Measurements from ENCODE around the gene CLASP1. TPM values are rescaled to one million over a fixed set of nuclear protein-coding genes. Genes with fewer than 3 reads are reported as not detected.
"Not testable (repeated sequence)": the region's sequence is repeated elsewhere in the genome, so short reads cannot be mapped to it uniquely, and the experiment has no call there.

Gene CLASP1
- total RNA-seq, 1 donor from 2014 or later: 60.1 TPM

- Histone ChIP-seq H3K36me3 (peaks cover 3% of the 10 kb centered on the region), H3K27me3 (ENCODE audit: low read depth) (peaks cover 17% of the 10 kb centered on the region), H3K9me3 (replicated peaks) (no peaks in the 10 kb centered on the region), H3K4me3 (no peak overlapping the region), H3K27ac (replicated peaks) (no peak overlapping the region), H3K4me1 (no peaks in the 10 kb centered on the region)
- intact Hi-C loops (cut with micrococcal nuclease): no loop called here
- no peak for TF ChIP-seq CTCF (IDR thresholded peaks at IDR 0.05; ENCODE audit: borderline replicate concordance)
- no peak for DNase-seq
Measured at GRCh38 chr2:121333231-121333630, 316.0 kb downstream of the CLASP1 start.

GRCh38 chr2:121331324-121331723 lies 317.9 kb downstream of the CLASP1 start:
- H3K4me3 ChIP-seq; intact Hi-C loops (cut with micrococcal nuclease); DNase-seq; H3K36me3 ChIP-seq; H3K27ac ChIP-seq (replicated peaks); H3K9me3 ChIP-seq (replicated peaks); H3K4me1 ChIP-seq: not testable (repeated sequence)
- H3K27me3 ChIP-seq (ENCODE audit: low read depth): peaks cover 17% of the 10 kb centered on the region

GRCh38 chr2:121330921-121331320 lies 318.3 kb downstream of the CLASP1 start:
- no peak for DNase-seq
- intact Hi-C loops (cut with micrococcal nuclease): no loop called here
- no peaks in the 10 kb centered on the region for H3K9me3 ChIP-seq (replicated peaks)
- H3K27ac ChIP-seq (replicated peaks): no peak overlapping the region
- H3K4me1 ChIP-seq: no peaks in the 10 kb centered on the region
- no peak for TF ChIP-seq CTCF (IDR thresholded peaks at IDR 0.05; ENCODE audit: borderline replicate concordance)
- no peak overlapping the region for H3K4me3 ChIP-seq
- peaks cover 17% of the 10 kb centered on the region for H3K27me3 ChIP-seq (ENCODE audit: low read depth)
- no peaks in the 10 kb centered on the region for H3K36me3 ChIP-seq

GRCh38 chr2:121329786-121330185 lies 319.5 kb downstream of the CLASP1 start:
- no peak for TF ChIP-seq CTCF (IDR thresholded peaks at IDR 0.05; ENCODE audit: borderline replicate concordance)
- H3K9me3 ChIP-seq (replicated peaks): no peaks in the 10 kb centered on the region
- H3K4me1 ChIP-seq: no peaks in the 10 kb centered on the region
- H3K27ac ChIP-seq (replicated peaks): no peak overlapping the region
- intact Hi-C loops (cut with micrococcal nuclease): no loop called here
- no peak for DNase-seq
- no peaks in the 10 kb centered on the region for H3K36me3 ChIP-seq
- no peak overlapping the region for H3K4me3 ChIP-seq
- H3K27me3 ChIP-seq (ENCODE audit: low read depth): peaks cover 17% of the 10 kb centered on the region

GRCh38 chr2:121326628-121327027 lies 322.6 kb downstream of the CLASP1 start:
- H3K4me3 ChIP-seq: no peak overlapping the region
- TF ChIP-seq CTCF (IDR thresholded peaks at IDR 0.05; ENCODE audit: borderline replicate concordance): no peak
- peaks cover 17% of the 10 kb centered on the region for H3K27me3 ChIP-seq (ENCODE audit: low read depth)
- H3K4me1 ChIP-seq: no peaks in the 10 kb centered on the region
- intact Hi-C loops (cut with micrococcal nuclease): no loop called here
- no peak overlapping the region for H3K27ac ChIP-seq (replicated peaks)
- no peaks in the 10 kb centered on the region for H3K36me3 ChIP-seq
- no peaks in the 10 kb centered on the region for H3K9me3 ChIP-seq (replicated peaks)
- DNase-seq: no peak

GRCh38 chr2:121324601-121325000 lies 324.7 kb downstream of the CLASP1 start:
- no peak for TF ChIP-seq CTCF (IDR thresholded peaks at IDR 0.05; ENCODE audit: borderline replicate concordance)
- H3K9me3 ChIP-seq (replicated peaks): no peaks in the 10 kb centered on the region
- intact Hi-C loops (cut with micrococcal nuclease): no loop called here
- no peaks in the 10 kb centered on the region for H3K36me3 ChIP-seq
- no peaks in the 10 kb centered on the region for H3K4me1 ChIP-seq
- no peak overlapping the region for H3K27ac ChIP-seq (replicated peaks)
- DNase-seq: no peak
- H3K4me3 ChIP-seq: no peak overlapping the region
- H3K27me3 ChIP-seq (ENCODE audit: low read depth): peaks cover 9% of the 10 kb centered on the region

Data from left ventricle myocardium inferior (tissue), 1 donor.